ENCODE data around the gene KIF3A.

- TF ChIP-seq ZNF70 (CRISPR knock-in tag; IDR thresholded peaks at IDR 0.05) (no peak), ZFP30 (CRISPR knock-in tag; IDR thresholded peaks at IDR 0.05) (no peak), OSR1 (CRISPR knock-in tag; IDR thresholded peaks at IDR 0.05) (no peak), CREB5 (CRISPR knock-in tag; IDR thresholded peaks at IDR 0.05; ENCODE audit: low read depth) (no peak), ARNTL (CRISPR knock-in tag; IDR thresholded peaks at IDR 0.05; ENCODE audit: borderline replicate concordance, low read depth) (no peak), TOX (CRISPR knock-in tag; IDR thresholded peaks at IDR 0.05; ENCODE audit: borderline replicate concordance) (no peak), PATZ1 (CRISPR knock-in tag; IDR thresholded peaks at IDR 0.05; ENCODE audit: borderline replicate concordance) (no peak), RARB (CRISPR knock-in tag; IDR thresholded peaks at IDR 0.05) (no peak)
These were observed 70.8 kb downstream of the KIF3A start for GRCh38 chr5:132666310-132667123.

All from SK-N-SH treated with all-trans-retinoic acid at 6 μM for 48 hours (cell line).